GM12891 (cell line): Measurements from ENCODE around the gene S100A4.

Source experiments
- PAX5 ChIP-seq: IDR thresholded peaks from 2 replicates; pipeline ENCODE4 v1.6.1; 2011; ENCODE audit warnings: low read length, moderate library complexity, mild to moderate bottlenecking; ENCODE audit not compliant: insufficient read depth, severe bottlenecking
- POLR2A ChIP-seq: IDR thresholded peaks from 2 replicates; pipeline ENCODE4 v1.6.1; 2011; ENCODE audit warnings: low read depth, low read length, control low read depth
- POLR2AphosphoS5 ChIP-seq: IDR thresholded peaks from 2 replicates; pipeline ENCODE4 v1.6.1; 2011; ENCODE audit warnings: low read depth, low read length, control low read depth
- POU2F2 ChIP-seq: IDR thresholded peaks from 2 replicates; pipeline ENCODE4 v1.6.1; 2011; ENCODE audit warnings: low read depth, mild to moderate bottlenecking, control low read depth, low read length, moderate library complexity
- SPI1 ChIP-seq: IDR thresholded peaks from 2 replicates; pipeline ENCODE4 v1.6.1; 2011; ENCODE audit warnings: low read depth, low read length, control low read depth
- TAF1 ChIP-seq: IDR thresholded peaks from 2 replicates; pipeline ENCODE4 v1.6.1; 2011; ENCODE audit warnings: low read depth, low read length, control low read depth

DNA sequence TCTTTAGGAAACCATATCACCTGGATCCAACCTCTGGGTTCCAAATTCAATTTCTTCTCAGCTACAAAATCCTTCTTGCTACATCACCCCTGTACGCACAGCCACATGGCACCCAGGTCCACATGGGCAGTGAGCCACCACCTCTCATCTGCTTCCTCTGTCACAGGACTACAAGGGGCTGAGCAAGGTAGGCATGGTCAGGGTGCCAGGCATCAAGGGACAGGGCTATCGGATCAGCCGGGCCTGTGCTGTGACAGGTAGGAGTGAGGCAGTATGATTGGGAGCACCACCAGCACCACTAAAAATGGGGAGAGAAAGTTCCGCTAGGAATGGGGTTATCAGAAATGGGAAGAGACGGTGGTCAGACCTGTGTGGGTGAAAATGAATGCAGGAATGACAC is 39.2 kb downstream of the S100A4 start:
- no peak for TF ChIP-seq POLR2AphosphoS5
- no peak for TF ChIP-seq POLR2A
- TF ChIP-seq PAX5, result no peak
- no peak for TF ChIP-seq TAF1
- no peak for TF ChIP-seq SPI1
- no peak for TF ChIP-seq POU2F2
